Lung (tissue), 12 donors: ENCODE results near the gene ARMC8. TPM values are rescaled to one million over a fixed set of nuclear protein-coding genes. Genes with fewer than 3 reads are reported as not detected.

Source experiments
- ATAC-seq: fragments of 200-7000 bp; cut with Tn5 transposase; one replicate; pipeline ENCODE4 v1.9.1; 2020; ENCODE audit warnings: moderate number of reproducible peaks; ENCODE audit not compliant: insufficient read depth, low FRiP score
- DNase-seq, 3 donors: peaks; one replicate each; pipeline ENCODE4 v3.0.0-alpha.2; 2013 to 2017
- H3K27ac ChIP-seq, 2 donors: one replicate each; pipeline ENCODE4 v1.5.1; 2013; ENCODE audit warnings: mild to moderate bottlenecking in 2 of 2, moderate library complexity in 2 of 2, control low read depth in 1 of 2, inconsistent platforms in 1 of 2, low read depth in 1 of 2, low read length in 1 of 2
- H3K27me3 ChIP-seq, 3 donors: one replicate each; pipeline ENCODE4 v1.5.1; 2013; ENCODE audit warnings: low read length in 2 of 3; ENCODE audit not compliant: control insufficient read depth in 3 of 3, insufficient read depth in 3 of 3
- H3K36me3 ChIP-seq, 4 donors: one replicate each; pipeline ENCODE4 v1.5.1; 2013; ENCODE audit warnings: low read length in 4 of 4, mild to moderate bottlenecking in 1 of 4, moderate library complexity in 1 of 4; ENCODE audit not compliant: control insufficient read depth in 4 of 4, insufficient read depth in 4 of 4
- H3K4me1 ChIP-seq, 5 donors: one replicate each; pipeline ENCODE4 v1.5.1; 2013; ENCODE audit warnings: low read length in 5 of 5, mild to moderate bottlenecking in 2 of 5, moderate library complexity in 1 of 5; ENCODE audit not compliant: control insufficient read depth in 5 of 5, insufficient read depth in 5 of 5
- H3K4me3 ChIP-seq: one replicate; pipeline ENCODE4 v1.5.1; 2013; ENCODE audit warnings: mild to moderate bottlenecking, control low read depth, moderate library complexity
- H3K9ac ChIP-seq, 2 donors: one replicate each; pipeline ENCODE4 v1.5.1; 2013; ENCODE audit warnings: low read length in 2 of 2, control low read depth in 1 of 2; ENCODE audit not compliant: insufficient read depth in 1 of 2
- H3K9me3 ChIP-seq, 4 donors: one replicate each; pipeline ENCODE4 v1.5.1; 2013; ENCODE audit warnings: low read length in 3 of 4, mild to moderate bottlenecking in 1 of 4, moderate library complexity in 1 of 4; ENCODE audit not compliant: control insufficient read depth in 4 of 4, insufficient read depth in 3 of 4
- CTCF ChIP-seq: IDR thresholded peaks from 2 replicates; pipeline ENCODE4 v1.5.1; 2012; ENCODE audit warnings: mild to moderate bottlenecking; ENCODE audit errors: control extremely low read depth, extremely low read depth
- WGBS, 2 donors: extraction: QIAGEN DNeasy Blood & Tissue Kit; methylation state at CpG; one replicate each; pipeline ENCODE4 v1.1.7; 2013; 5-methylcytosine and 5-hydroxymethylcytosine counted together
- polyA plus RNA-seq, 2 donors: library from polyadenylated mRNA; stranded (reverse); fragments of 200-250 nt; gene quantifications; one replicate each; pipeline ENCODE4 v1.2.1, GENCODE V29; 2013
- total RNA-seq, 2 donors: library from RNA; depleted of rRNA in 1 of 2; stranded (reverse); fragments of >200 nt in 1 of 2; gene quantifications; one replicate each; pipeline ENCODE4 v1.2.1, GENCODE V29; 2014 to 2021
- donor health status: control.
- donor health status: control.
- donor health status: Bipolar disorder and iron deficiency.
- donor health status: healthy.
- donor health status: DM: yes; HTN: yes; CAD: no.

Gene ARMC8
- total and polyA plus RNA-seq, 4 donors, result 14.2 to 68.8 (median 37.9) TPM

GRCh38 chr3:138256022-138256421, 68.9 kb downstream of the ARMC8 start:
- no peaks in the 10 kb centered on the region for H3K27me3 ChIP-seq
- TF ChIP-seq CTCF, result no peak
- no peak overlapping the region for H3K27ac ChIP-seq
- H3K9me3 ChIP-seq, result no peaks in the 10 kb centered on the region
- H3K36me3 ChIP-seq, result peaks cover 6 to 11% (median 9%) of the 10 kb centered on the region in 4 donors
- 92 to 96% methylated on average over 1 of the region's 1 CpG for WGBS, 2 donors
- DNase-seq (no peak), ATAC-seq (no peak)
- H3K4me1 ChIP-seq, result no peaks in the 10 kb centered on the region
- H3K9ac ChIP-seq, result no peak overlapping the region
- no peak overlapping the region for H3K4me3 ChIP-seq

GRCh38 chr3:138257986-138258385, 70.9 kb downstream of the ARMC8 start:
- H3K9ac ChIP-seq, result no peak overlapping the region
- no peaks in the 10 kb centered on the region for H3K27me3 ChIP-seq
- no peaks in the 10 kb centered on the region for H3K4me1 ChIP-seq
- 91 to 95% methylated on average over 1 of the region's 1 CpG for WGBS, 2 donors
- no peak overlapping the region for H3K27ac ChIP-seq
- no peak for TF ChIP-seq CTCF
- no peak overlapping the region for H3K4me3 ChIP-seq
- H3K9me3 ChIP-seq, result no peaks in the 10 kb centered on the region
- DNase-seq (no peak), ATAC-seq (no peak)
- H3K36me3 ChIP-seq, result peaks cover 2 to 11% (median 7%) of the 10 kb centered on the region in 4 donors

- peaks cover 2 to 17% (median 7%) of the 10 kb centered on the region in 4 donors for H3K36me3 ChIP-seq
- H3K4me1 ChIP-seq, result no peaks in the 10 kb centered on the region
- no peak overlapping the region for H3K9ac ChIP-seq
- DNase-seq, result no peak
- no peaks in the 10 kb centered on the region for H3K27me3 ChIP-seq
- no peak for ATAC-seq
- WGBS, 2 donors, result 95 to 97% methylated on average over 4 of the region's 4 CpGs
- H3K9me3 ChIP-seq, result no peaks in the 10 kb centered on the region
- H3K4me3 ChIP-seq, result no peak overlapping the region
- no peak overlapping the region for H3K27ac ChIP-seq
- no peak for TF ChIP-seq CTCF
These were observed 72.0 kb downstream of the ARMC8 start for GRCh38 chr3:138259126-138259525.

GRCh38 chr3:138260611-138261010, 73.5 kb downstream of the ARMC8 start:
- ATAC-seq, result no peak
- TF ChIP-seq CTCF, result no peak
- 63 to 74% methylated on average over 1 of the region's 1 CpG for WGBS, 2 donors

More at GRCh38 chr3:138260611-138261010, 73.5 kb downstream of the ARMC8 start:
- no peak for DNase-seq
- Histone ChIP-seq H3K27ac (no peak overlapping the region), H3K4me3 (no peak overlapping the region), H3K27me3 (no peaks in the 10 kb centered on the region), H3K9ac (no peak overlapping the region), H3K4me1 (no peaks in the 10 kb centered on the region), H3K9me3 (no peaks in the 10 kb centered on the region), H3K36me3 (peaks cover 7 to 29% (median 10%) of the 10 kb centered on the region in 4 donors)
